Adipocyte (in vitro differentiated cells): ENCODE measurements around the gene PLA2G4C.

ENCODE experiments used
- DNase-seq: peaks from one replicate; pipeline ENCODE4 v3.0.0-alpha.2; 2015; ENCODE audit warnings: low read depth
- H3K27me3 ChIP-seq: replicated peaks from 2 replicates; pipeline ENCODE4 v1.7.0; 2013; ENCODE audit warnings: mild to moderate bottlenecking, low read length, moderate library complexity; ENCODE audit not compliant: control insufficient read depth, insufficient read depth
- H3K36me3 ChIP-seq: 2 replicates; pipeline ENCODE4 v1.7.0; 2013; ENCODE audit warnings: low read length, mild to moderate bottlenecking, moderate library complexity; ENCODE audit not compliant: control insufficient read depth, insufficient read depth, severe bottlenecking
- H3K4me1 ChIP-seq: 2 replicates; pipeline ENCODE4 v1.7.0; 2013; ENCODE audit warnings: mild to moderate bottlenecking, low read length, moderate library complexity; ENCODE audit not compliant: control insufficient read depth, insufficient read depth
- H3K4me3 ChIP-seq: 2 replicates; pipeline ENCODE4 v1.7.0; 2013; ENCODE audit warnings: mild to moderate bottlenecking, low read length, moderate library complexity
- H3K9ac ChIP-seq: 2 replicates; pipeline ENCODE4 v1.7.0; 2013; ENCODE audit warnings: mild to moderate bottlenecking, low read length, moderate library complexity
- H3K9me3 ChIP-seq: 2 replicates; pipeline ENCODE4 v1.7.0; 2013; ENCODE audit warnings: mild to moderate bottlenecking, low read length, moderate library complexity; ENCODE audit not compliant: control insufficient read depth

PLA2G4C gene

GRCh38 chr19:48044561-48044960 is 66.1 kb downstream of the PLA2G4C start:
- Histone ChIP-seq H3K9me3 (peaks cover 27% of the 10 kb centered on the region), H3K4me3 (no peak overlapping the region), H3K36me3 (no peaks in the 10 kb centered on the region), H3K4me1 (no peaks in the 10 kb centered on the region), H3K9ac (no peak overlapping the region), H3K27me3 (peaks cover 10% of the 10 kb centered on the region)
- DNase-seq = no peak

- no peak within 1 kb of the TSS for H3K4me3 ChIP-seq
- H3K4me1 ChIP-seq = no peaks in the 10 kb centered on the region
- peaks cover 26% of the 10 kb centered on the region for H3K9me3 ChIP-seq
- H3K36me3 ChIP-seq = no peaks in the 10 kb centered on the region
- no peak for DNase-seq
- H3K27me3 ChIP-seq = peaks cover 8% of the 10 kb centered on the region
- H3K9ac ChIP-seq = no peak within 1 kb of the TSS
Observed at GRCh38 chr19:48043675-48044258, 66.8 kb downstream of the PLA2G4C start, which contains the start of gene CABP5. CABP5 (minus strand) TSS chr19:48044079; CDS start chr19:48043922, 157 bp downstream.

GRCh38 chr19:48041877-48042580 is 68.6 kb downstream of the PLA2G4C start:
- Histone ChIP-seq H3K27me3 (peaks cover 8% of the 10 kb centered on the region), H3K4me1 (no peaks in the 10 kb centered on the region), H3K36me3 (no peaks in the 10 kb centered on the region), H3K4me3 (no peak overlapping the region), H3K9ac (no peak overlapping the region), H3K9me3 (peaks cover 12% of the 10 kb centered on the region)
- DNase-seq = no peak

GRCh38 chr19:48036765-48037164 is 73.9 kb downstream of the PLA2G4C start:
- no peaks in the 10 kb centered on the region for H3K4me1 ChIP-seq
- H3K9me3 ChIP-seq = peaks cover 13% of the 10 kb centered on the region
- H3K27me3 ChIP-seq = peaks cover 10% of the 10 kb centered on the region
- DNase-seq = no peak
- H3K4me3 ChIP-seq = no peak overlapping the region
- H3K36me3 ChIP-seq = no peaks in the 10 kb centered on the region
- H3K9ac ChIP-seq = no peak overlapping the region

- Histone ChIP-seq H3K9me3 (peaks cover 13% of the 10 kb centered on the region), H3K9ac (no peak overlapping the region), H3K36me3 (no peaks in the 10 kb centered on the region), H3K27me3 (peaks cover 17% of the 10 kb centered on the region), H3K4me1 (no peaks in the 10 kb centered on the region), H3K4me3 (no peak overlapping the region)
- no peak for DNase-seq
Observed at GRCh38 chr19:48033604-48034003, 77.0 kb downstream of the PLA2G4C start.

- Histone ChIP-seq H3K36me3 (no peaks in the 10 kb centered on the region), H3K9me3 (no peaks in the 10 kb centered on the region), H3K27me3 (peaks cover 24% of the 10 kb centered on the region), H3K9ac (no peak overlapping the region), H3K4me3 (no peak overlapping the region), H3K4me1 (no peaks in the 10 kb centered on the region)
- no peak for DNase-seq
Observed at GRCh38 chr19:48030073-48030472, 80.5 kb downstream of the PLA2G4C start.

- Histone ChIP-seq H3K36me3 (no peaks in the 10 kb centered on the region), H3K4me1 (no peaks in the 10 kb centered on the region), H3K9me3 (no peaks in the 10 kb centered on the region), H3K27me3 (peaks cover 24% of the 10 kb centered on the region), H3K9ac (no peak overlapping the region), H3K4me3 (no peak overlapping the region)
- no peak for DNase-seq
Observed at GRCh38 chr19:48029431-48029830, 81.2 kb downstream of the PLA2G4C start.

GRCh38 chr19:48025480-48025879 is 85.1 kb downstream of the PLA2G4C start:
- peaks cover 22% of the 10 kb centered on the region for H3K27me3 ChIP-seq
- H3K9me3 ChIP-seq = no peaks in the 10 kb centered on the region
- H3K9ac ChIP-seq = no peak overlapping the region
- H3K4me3 ChIP-seq = no peak overlapping the region
- H3K4me1 ChIP-seq = no peaks in the 10 kb centered on the region
- DNase-seq = no peak
- no peaks in the 10 kb centered on the region for H3K36me3 ChIP-seq

GRCh38 chr19:48023518-48023917 is 87.1 kb downstream of the PLA2G4C start:
- Histone ChIP-seq H3K4me3 (no peak overlapping the region), H3K9ac (no peak overlapping the region), H3K27me3 (peaks cover 23% of the 10 kb centered on the region), H3K4me1 (no peaks in the 10 kb centered on the region), H3K9me3 (no peaks in the 10 kb centered on the region), H3K36me3 (no peaks in the 10 kb centered on the region)
- no peak for DNase-seq

- no peaks in the 10 kb centered on the region for H3K4me1 ChIP-seq
- peaks cover 23% of the 10 kb centered on the region for H3K27me3 ChIP-seq
- H3K4me3 ChIP-seq = no peak overlapping the region
- DNase-seq = no peak
- H3K36me3 ChIP-seq = no peaks in the 10 kb centered on the region
- no peak overlapping the region for H3K9ac ChIP-seq
- no peaks in the 10 kb centered on the region for H3K9me3 ChIP-seq
Observed at GRCh38 chr19:48023011-48023410, 87.6 kb downstream of the PLA2G4C start.

GRCh38 chr19:48020686-48021085 is 89.9 kb downstream of the PLA2G4C start:
- Histone ChIP-seq H3K4me1 (no peaks in the 10 kb centered on the region), H3K9ac (no peak overlapping the region), H3K9me3 (peaks cover 4% of the 10 kb centered on the region), H3K27me3 (peaks cover 18% of the 10 kb centered on the region), H3K36me3 (no peaks in the 10 kb centered on the region), H3K4me3 (no peak overlapping the region)
- DNase-seq = no peak
